GM12878 (cell line): ENCODE results near the gene TBC1D32. TPM values are rescaled to one million over a fixed set of nuclear protein-coding genes. Genes with fewer than 3 reads are reported as not detected.

Experiments
- ATAC-seq: fragments of 200-7000 bp; cut with Tn5 transposase; 3 replicates; pipeline ENCODE4 v1.9.1; 2020; ENCODE audit warnings: mild to moderate bottlenecking, moderate library complexity
- BruUV-seq: library from RNA; stranded (reverse); fragments of 400-500 nt; replicated peaks from 2 replicates; lab custom pipeline; 2021; lab: Mats Ljungman, UMichigan
- CTCF ChIA-PET: fragments of 300-600 bp; sonication (Branson Sonifier 250); formaldehyde crosslinking; extraction: SDS; loops from one replicate; lab custom pipeline; 2021; ENCODE audit warnings: inconsistent platforms; lab: Yijun Ruan, JAX
- POLR2A ChIA-PET: fragments of 350-600 bp; formaldehyde crosslinking; extraction: SDS; loops from one replicate; lab custom pipeline; 2021; ENCODE audit warnings: inconsistent platforms; lab: Charles Lee
- RAD21 ChIA-PET: fragments of 300-600 bp; sonication (Branson Sonifier 250); formaldehyde crosslinking; loops from one replicate; lab custom pipeline; 2023; ENCODE audit warnings: antibody characterized with exemption; ENCODE audit not compliant: unreplicated experiment; lab: Charles Lee
- SMC1A ChIA-PET: fragments of 300-600 bp; sonication (Branson Sonifier 250); formaldehyde crosslinking; loops from one replicate; lab custom pipeline; 2023; ENCODE audit not compliant: unreplicated experiment, uncharacterized antibody; lab: Charles Lee
- DNase-seq: peaks from one replicate; pipeline ENCODE4 v3.0.0-alpha.2; 2011; ENCODE audit warnings: low read depth, low spot score
- FAIRE-seq: peaks from 3 replicates; lab custom pipeline; 2011; peaks lifted over from hg19 to GRCh38; lab: Jason Lieb, UNC
- H2AFZ ChIP-seq: 2 replicates; pipeline ENCODE4 v1.6.0; 2011; ENCODE audit warnings: low read depth, low read length, control low read depth; ENCODE audit not compliant: control insufficient read depth
- H3K27ac ChIP-seq: 2 replicates; pipeline ENCODE4 v1.5.1; 2011; ENCODE audit warnings: control low read depth; ENCODE audit not compliant: control insufficient read depth, insufficient read depth
- H3K27me3 ChIP-seq, 2 experiments: replicated peaks in 1 of 2; 2 replicates each; pipeline versions ENCODE4 v1.6.0 to v1.6.1; 2011; ENCODE audit warnings: low read length in 1 of 2; ENCODE audit not compliant: control insufficient read depth in 2 of 2, insufficient read depth in 2 of 2
- H3K36me3 ChIP-seq, 2 experiments: 2 replicates each; pipeline ENCODE4 v1.5.1; 2011; ENCODE audit warnings: low read length in 1 of 2; ENCODE audit not compliant: control insufficient read depth in 2 of 2, insufficient read depth in 2 of 2
- H3K4me1 ChIP-seq: 2 replicates; pipeline ENCODE4 v1.6.1; 2011; ENCODE audit warnings: mild to moderate bottlenecking, low read length, moderate library complexity, mixed read lengths; ENCODE audit not compliant: control insufficient read depth, insufficient read depth
- H3K4me2 ChIP-seq: 2 replicates; pipeline ENCODE4 v1.6.0; 2011; ENCODE audit warnings: control low read depth; ENCODE audit not compliant: control insufficient read depth, insufficient read depth
- H3K4me3 ChIP-seq: fragments of 200-600 bp; sonication (generic); 2 replicates; pipeline ENCODE4 v1.5.1; 2016
- H3K79me2 ChIP-seq: 2 replicates; pipeline ENCODE4 v1.6.0; 2011; ENCODE audit warnings: low read length; ENCODE audit not compliant: control insufficient read depth, insufficient read depth
- H3K9ac ChIP-seq: 2 replicates; pipeline ENCODE4 v1.8.0; 2011; ENCODE audit warnings: low read length, control low read depth, mixed read lengths; ENCODE audit not compliant: control insufficient read depth, insufficient read depth
- H3K9me3 ChIP-seq: replicated peaks from 3 replicates; pipeline ENCODE4 v1.5.1; 2011; ENCODE audit warnings: mild to moderate bottlenecking, low read length; ENCODE audit not compliant: control insufficient read depth, insufficient read depth
- H4K20me1 ChIP-seq: 2 replicates; pipeline ENCODE4 v1.6.0; 2011; ENCODE audit not compliant: control insufficient read depth, insufficient read depth
- BCL11A ChIP-seq: IDR thresholded peaks from 2 replicates; pipeline ENCODE4 v1.6.1; 2011; ENCODE audit warnings: low read depth, low read length
- BHLHE40 ChIP-seq, 2 experiments: fragments of 450-650 bp in 1 of 2; IDR thresholded peaks; 2 replicates each; pipeline ENCODE4 v1.6.1; 2011 to 2017; ENCODE audit warnings: low read depth in 2 of 2, borderline replicate concordance in 1 of 2, improper control_type of control experiment in 1 of 2, low read length in 1 of 2, mild to moderate bottlenecking in 1 of 2
- CHD1 ChIP-seq: IDR thresholded peaks from 2 replicates; pipeline ENCODE4 v1.6.1; 2012; ENCODE audit warnings: low read depth, low read length, improper control_type of control experiment
- EZH2 ChIP-seq: IDR thresholded peaks from 2 replicates; pipeline ENCODE4 v1.6.1; 2012; ENCODE audit warnings: low read depth, mild to moderate bottlenecking, control low read depth, inconsistent platforms, low read length, borderline replicate concordance; ENCODE audit not compliant: control insufficient read depth
- GATAD2B ChIP-seq: fragments of 450-650 bp; conservative IDR thresholded peaks from 2 replicates; pipeline ENCODE4 v1.6.1; 2017; ENCODE audit warnings: low read depth, mild to moderate bottlenecking, moderate library complexity
- HCFC1 ChIP-seq: fragments of 150-350 bp; IDR thresholded peaks from 2 replicates; pipeline ENCODE4 v1.6.1; 2014; ENCODE audit warnings: low read length
- KAT2A ChIP-seq: conservative IDR thresholded peaks from 2 replicates; pipeline ENCODE4 v1.6.1; 2011; ENCODE audit warnings: low read depth, low read length; ENCODE audit not compliant: control insufficient read depth
- NRF1 ChIP-seq: conservative IDR thresholded peaks from 2 replicates; pipeline ENCODE4 v1.6.1; 2011; ENCODE audit warnings: mild to moderate bottlenecking, low read depth, low read length, improper control_type of control experiment
- PBX3 ChIP-seq: IDR thresholded peaks from 2 replicates; pipeline ENCODE4 v1.6.1; 2011; ENCODE audit warnings: mild to moderate bottlenecking, low read depth, low read length, moderate library complexity; ENCODE audit not compliant: insufficient replicate concordance
- RUNX3 ChIP-seq: IDR thresholded peaks from 2 replicates; pipeline ENCODE4 v1.6.1; 2012; ENCODE audit warnings: low read length, inconsistent platforms
- SP1 ChIP-seq: IDR thresholded peaks from one replicate; pipeline ENCODE4 v1.6.1; 2011; ENCODE audit warnings: low read depth, low read length
- STAT3 ChIP-seq: IDR thresholded peaks from 2 replicates; pipeline ENCODE4 v1.6.1; 2011; ENCODE audit warnings: low read depth, low read length, improper control_type of control experiment
- TAF1 ChIP-seq: IDR thresholded peaks from 2 replicates; pipeline ENCODE4 v1.6.1; 2011; ENCODE audit warnings: mild to moderate bottlenecking, low read depth, low read length, borderline replicate concordance
- WRNIP1 ChIP-seq: IDR thresholded peaks from 2 replicates; pipeline ENCODE4 v1.6.1; 2011; ENCODE audit warnings: low read depth, low read length, improper control_type of control experiment, borderline replicate concordance
- ZNF24 ChIP-seq: fragments of 450-650 bp; IDR thresholded peaks from 2 replicates; pipeline ENCODE4 v1.6.1; 2017; ENCODE audit warnings: antibody characterized with exemption, mild to moderate bottlenecking
- ZZZ3 ChIP-seq: IDR thresholded peaks from 2 replicates; pipeline ENCODE4 v1.6.1; 2011; ENCODE audit warnings: low read depth; ENCODE audit not compliant: control insufficient read depth, insufficient read length
- WGBS: methylation state at CpG from one replicate; pipeline ENCODE4 v1.1.6; 2016; ENCODE audit warnings: low lambda C conversion rate; ENCODE audit not compliant: insufficient replicate concordance, insufficient coverage; ENCODE audit errors: missing lambda C conversion rate; 5-methylcytosine and 5-hydroxymethylcytosine counted together
- in situ Hi-C: fragments of 300-500 bp; cut with MboI; formaldehyde crosslinking; loops from 9 replicates; pipeline ENCODE4 v1.14.3; 2018; ENCODE audit warnings: mixed read lengths
- intact Hi-C: fragments of 100-400 bp; cut with micrococcal nuclease; formaldehyde crosslinking; loops from one replicate; pipeline ENCODE4 v1.14.2; 2022; ENCODE audit not compliant: unreplicated experiment
- polyA plus RNA-seq, 11 experiments: library from polyadenylated mRNA; depleted of rRNA in 4 of 11; unstranded in 6 of 11; stranded (reverse) in 5 of 11; fragments of >200 nt; fragmentation: Nextera tagmentation in 4 of 11; fragmentation: Illumina TruSeq in 1 of 11; extraction: Ambion mirVana in 4 of 11; extraction: Trizol in 1 of 11; gene quantifications; 1 replicate in 1 of 11; 2 replicates in 10 of 11; pipeline versions ENCODE4 v1.2.1 to v1.2.3, GENCODE V29; 2011 to 2016; ENCODE audit warnings: inconsistent platforms in 2 of 11, missing spikeins in 2 of 11, low read depth in 1 of 11
- total RNA-seq, 4 experiments: library from RNA; depleted of rRNA in 3 of 4; stranded (reverse); fragments of >200 nt in 3 of 4; fragmentation: Illumina TruSeq in 1 of 4; extraction: Trizol in 1 of 4; gene quantifications; 2 replicates each; pipeline versions ENCODE4 v1.2.1 to v1.2.3, GENCODE V29; 2013 to 2021
- TF ChIP-seq, protein P1 (sequence below): IDR thresholded peaks from 2 replicates; pipeline ENCODE4 v1.6.1; 2012; ENCODE audit warnings: low read depth, low read length, improper control_type of control experiment
- TF ChIP-seq, protein P2 (sequence below), 3 experiments: IDR thresholded peaks in 2 of 3; conservative IDR thresholded peaks in 1 of 3; 2 replicates each; pipeline ENCODE4 v1.5.1; 2011; ENCODE audit warnings: low read depth in 3 of 3, low read length in 3 of 3, mild to moderate bottlenecking in 3 of 3, control low read depth in 2 of 3, moderate library complexity in 2 of 3, inconsistent platforms in 1 of 3, mixed read lengths in 1 of 3; ENCODE audit not compliant: control insufficient read depth in 2 of 3, insufficient read depth in 1 of 3; ENCODE audit errors: extremely low read depth in 1 of 3
- TF ChIP-seq, protein P3 (sequence below): IDR thresholded peaks from 2 replicates; pipeline ENCODE4 v1.6.1; 2011; ENCODE audit warnings: borderline replicate concordance, low read depth, mild to moderate bottlenecking, moderate library complexity, low read length; ENCODE audit not compliant: insufficient read depth, poor library complexity, severe bottlenecking

TBC1D32 gene
- total and polyA plus RNA-seq, 10 of the 15 experiments (the other 5 are each of a cell fraction or from before 2014, with no cell fraction given): 2.2 to 10.2 (median 4.1) TPM

DNA sequence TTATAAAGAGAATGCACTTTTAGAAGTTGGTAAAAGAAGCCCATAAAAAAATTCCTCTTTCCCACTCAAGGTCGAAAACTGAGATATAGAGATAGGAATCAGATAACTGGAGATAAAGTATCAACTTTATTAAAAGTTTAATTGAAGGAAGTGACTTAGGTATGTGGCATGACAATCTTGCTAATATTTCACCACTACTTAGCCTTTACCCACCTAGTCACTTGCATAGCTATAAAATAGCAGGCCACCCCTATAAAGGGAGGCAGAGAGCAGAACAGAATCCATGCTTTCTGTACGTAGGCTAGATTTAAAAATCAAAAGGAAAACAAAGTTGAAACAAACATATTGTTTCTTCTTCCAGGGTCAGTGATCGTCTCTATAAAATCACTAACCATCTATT, 13.2 kb upstream of the TBC1D32 start:
- ChIA-PET POLR2A (no interaction called here), SMC1A (no interaction called here), RAD21 (no interaction called here), CTCF (no interaction called here)
- in situ Hi-C loops: loop anchor here (25.0 kb wide), 1 partner anchor 1115 kb away; the partner anchor contains the start of gene SERINC1
- BruUV-seq: no TSS peak
- Histone ChIP-seq H3K4me2 (no peak overlapping the region), H3K9ac (no peak overlapping the region), H3K9me3 (no peaks in the 10 kb centered on the region), H3K27me3 (no peaks in the 10 kb centered on the region), H3K4me3 (no peak overlapping the region), H3K4me1 (no peaks in the 10 kb centered on the region), H3K36me3 (no peaks in the 10 kb centered on the region), H2AFZ (no peak overlapping the region), H3K27ac (no peak overlapping the region), H4K20me1 (no peaks in the 10 kb centered on the region), H3K79me2 (no peaks in the 10 kb centered on the region)
- WGBS: 14% methylated on average over 3 of the region's 3 CpGs
- TF ChIP-seq KAT2A (no peak), HCFC1 (no peak), STAT3 (no peak), GATAD2B (no peak), WRNIP1 (no peak), BCL11A (no peak), ZNF24 (no peak), EZH2 (no peak), TAF1 (no peak), SP1 (no peak), BHLHE40 (IDR thresholded peaks at IDR 0.05; ENCODE audit: borderline replicate concordance in 1 of 2, low read depth in 2 of 2, low read length in 1 of 2) (no peak), RUNX3 (no peak), CHD1 (no peak), PBX3 (no peak), ZZZ3 (no peak), NRF1 (no peak)
- TF ChIP-seq, protein P1, sequence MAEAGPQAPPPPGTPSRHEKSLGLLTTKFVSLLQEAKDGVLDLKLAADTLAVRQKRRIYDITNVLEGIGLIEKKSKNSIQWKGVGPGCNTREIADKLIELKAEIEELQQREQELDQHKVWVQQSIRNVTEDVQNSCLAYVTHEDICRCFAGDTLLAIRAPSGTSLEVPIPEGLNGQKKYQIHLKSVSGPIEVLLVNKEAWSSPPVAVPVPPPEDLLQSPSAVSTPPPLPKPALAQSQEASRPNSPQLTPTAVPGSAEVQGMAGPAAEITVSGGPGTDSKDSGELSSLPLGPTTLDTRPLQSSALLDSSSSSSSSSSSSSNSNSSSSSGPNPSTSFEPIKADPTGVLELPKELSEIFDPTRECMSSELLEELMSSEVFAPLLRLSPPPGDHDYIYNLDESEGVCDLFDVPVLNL: no peak
- TF ChIP-seq, protein P2, sequence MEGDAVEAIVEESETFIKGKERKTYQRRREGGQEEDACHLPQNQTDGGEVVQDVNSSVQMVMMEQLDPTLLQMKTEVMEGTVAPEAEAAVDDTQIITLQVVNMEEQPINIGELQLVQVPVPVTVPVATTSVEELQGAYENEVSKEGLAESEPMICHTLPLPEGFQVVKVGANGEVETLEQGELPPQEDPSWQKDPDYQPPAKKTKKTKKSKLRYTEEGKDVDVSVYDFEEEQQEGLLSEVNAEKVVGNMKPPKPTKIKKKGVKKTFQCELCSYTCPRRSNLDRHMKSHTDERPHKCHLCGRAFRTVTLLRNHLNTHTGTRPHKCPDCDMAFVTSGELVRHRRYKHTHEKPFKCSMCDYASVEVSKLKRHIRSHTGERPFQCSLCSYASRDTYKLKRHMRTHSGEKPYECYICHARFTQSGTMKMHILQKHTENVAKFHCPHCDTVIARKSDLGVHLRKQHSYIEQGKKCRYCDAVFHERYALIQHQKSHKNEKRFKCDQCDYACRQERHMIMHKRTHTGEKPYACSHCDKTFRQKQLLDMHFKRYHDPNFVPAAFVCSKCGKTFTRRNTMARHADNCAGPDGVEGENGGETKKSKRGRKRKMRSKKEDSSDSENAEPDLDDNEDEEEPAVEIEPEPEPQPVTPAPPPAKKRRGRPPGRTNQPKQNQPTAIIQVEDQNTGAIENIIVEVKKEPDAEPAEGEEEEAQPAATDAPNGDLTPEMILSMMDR (IDR thresholded peaks at IDR 0.05 in 2 of 3, conservative IDR thresholded peaks at IDR 0.05 in 1 of 3; ENCODE audit: control insufficient read depth in 2 of 3, extremely low read depth in 1 of 3, insufficient read depth in 1 of 3, low read depth in 3 of 3, low read length in 3 of 3): no peak
- TF ChIP-seq, protein P3, sequence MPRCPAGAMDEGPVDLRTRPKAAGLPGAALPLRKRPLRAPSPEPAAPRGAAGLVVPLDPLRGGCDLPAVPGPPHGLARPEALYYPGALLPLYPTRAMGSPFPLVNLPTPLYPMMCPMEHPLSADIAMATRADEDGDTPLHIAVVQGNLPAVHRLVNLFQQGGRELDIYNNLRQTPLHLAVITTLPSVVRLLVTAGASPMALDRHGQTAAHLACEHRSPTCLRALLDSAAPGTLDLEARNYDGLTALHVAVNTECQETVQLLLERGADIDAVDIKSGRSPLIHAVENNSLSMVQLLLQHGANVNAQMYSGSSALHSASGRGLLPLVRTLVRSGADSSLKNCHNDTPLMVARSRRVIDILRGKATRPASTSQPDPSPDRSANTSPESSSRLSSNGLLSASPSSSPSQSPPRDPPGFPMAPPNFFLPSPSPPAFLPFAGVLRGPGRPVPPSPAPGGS: no peak
- no peak for ATAC-seq
- no peak for DNase-seq
- FAIRE-seq: no peak
- intact Hi-C loops: no loop called here
